Measurements from ENCODE around the gene NFILZ. TPM values are rescaled to one million over a fixed set of nuclear protein-coding genes. Genes with fewer than 3 reads are reported as not detected.
"Not testable (repeated sequence)": the region's sequence is repeated elsewhere in the genome, so short reads cannot be mapped to it uniquely, and the experiment has no call there.

NFILZ gene
- total RNA-seq, 2 experiments from 2014 or later: not detected

DNA sequence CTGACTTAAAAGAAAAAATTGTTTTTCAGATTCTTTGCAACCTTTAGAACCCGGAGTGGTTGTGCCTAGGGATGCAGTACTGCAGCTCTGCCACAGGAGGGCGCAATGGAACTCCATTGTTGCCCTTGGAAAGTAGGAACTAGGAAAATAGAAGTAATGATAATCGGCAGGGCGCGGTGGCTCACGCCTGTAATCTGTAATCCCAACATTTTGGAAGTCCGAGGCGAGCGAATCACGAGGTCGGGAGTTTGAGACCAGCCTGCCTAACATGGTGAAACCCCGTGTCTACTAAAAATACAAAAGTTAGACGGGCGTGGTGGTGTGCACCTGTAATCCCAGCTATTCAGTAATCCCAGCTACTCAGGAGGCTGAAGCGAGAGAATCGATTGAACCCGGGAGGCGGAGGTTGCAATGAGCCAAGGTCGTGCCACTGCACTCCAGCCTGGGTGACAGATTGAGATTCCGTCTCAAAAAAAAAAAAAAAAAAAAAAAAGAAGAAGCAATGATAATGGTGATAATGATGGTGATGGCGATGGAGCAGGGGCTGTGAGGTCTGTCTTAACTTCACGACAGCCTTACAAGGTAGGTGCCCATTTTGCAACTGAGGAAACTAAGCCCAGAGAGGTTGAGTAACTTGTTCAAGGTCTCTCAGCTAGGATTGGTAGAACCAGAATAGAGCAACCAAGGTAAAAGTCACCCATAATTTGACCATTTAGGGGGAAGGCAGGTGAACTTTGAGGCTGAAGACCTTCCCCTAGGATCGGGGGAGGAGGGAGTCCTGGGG is 14.4 kb upstream of the NFILZ start:
- POLR2A ChIA-PET: no interaction called here
- H3K27me3 Mint-ChIP-seq: peaks cover 4% of the 10 kb centered on the region
- peak; percentile 61 for DNase-seq
- H3K27ac Mint-ChIP-seq: no peak overlapping the region
- H3K9me3 Mint-ChIP-seq: no peaks in the 10 kb centered on the region
- no peak overlapping the region for H3K4me3 Mint-ChIP-seq
- no peaks in the 10 kb centered on the region for H3K36me3 Mint-ChIP-seq (ENCODE audit: low read depth)
- H3K4me1 Mint-ChIP-seq: peaks cover 4% of the 10 kb centered on the region
- CTCF ChIA-PET: interaction anchor here (0.6 to 2.1 kb wide), 10 partner anchors 9 to 161 kb away, joined by 3 to 12 read pairs (median 4); no protein-coding TSS in a partner anchor

DNA sequence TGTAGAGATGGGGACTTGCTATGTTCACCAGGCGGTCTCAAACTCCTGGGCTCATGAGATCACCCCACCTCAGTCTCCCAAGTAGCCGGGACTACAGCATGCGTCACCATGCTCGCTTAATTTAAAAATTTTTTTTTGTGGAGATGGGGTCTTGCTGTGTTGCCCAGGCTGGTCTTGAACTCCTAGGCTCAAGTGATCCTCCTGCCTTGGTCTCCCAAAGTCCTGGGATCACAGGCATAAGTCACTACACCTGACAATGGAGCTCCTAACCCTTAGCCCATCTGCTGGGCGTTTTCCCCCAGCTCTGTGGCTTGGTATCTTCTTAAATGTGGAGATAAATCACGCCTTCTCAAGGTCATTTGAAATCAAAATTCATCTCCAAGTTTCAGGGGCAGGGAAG is 13.6 kb upstream of the NFILZ start:
- DNase-seq: no peak
- ChIA-PET CTCF (interaction anchor here (0.7 to 2.1 kb wide), 5 partner anchors 10 to 77 kb away, joined by 3 to 12 read pairs (median 5); no protein-coding TSS in a partner anchor), POLR2A (no interaction called here)
- no peaks in the 10 kb centered on the region for H3K9me3 Mint-ChIP-seq
- H3K27me3 Mint-ChIP-seq: peaks cover 4% of the 10 kb centered on the region
- H3K27ac Mint-ChIP-seq: no peak overlapping the region
- peaks cover 4% of the 10 kb centered on the region for H3K4me1 Mint-ChIP-seq
- no peaks in the 10 kb centered on the region for H3K36me3 Mint-ChIP-seq (ENCODE audit: low read depth)
- no peak overlapping the region for H3K4me3 Mint-ChIP-seq

DNA sequence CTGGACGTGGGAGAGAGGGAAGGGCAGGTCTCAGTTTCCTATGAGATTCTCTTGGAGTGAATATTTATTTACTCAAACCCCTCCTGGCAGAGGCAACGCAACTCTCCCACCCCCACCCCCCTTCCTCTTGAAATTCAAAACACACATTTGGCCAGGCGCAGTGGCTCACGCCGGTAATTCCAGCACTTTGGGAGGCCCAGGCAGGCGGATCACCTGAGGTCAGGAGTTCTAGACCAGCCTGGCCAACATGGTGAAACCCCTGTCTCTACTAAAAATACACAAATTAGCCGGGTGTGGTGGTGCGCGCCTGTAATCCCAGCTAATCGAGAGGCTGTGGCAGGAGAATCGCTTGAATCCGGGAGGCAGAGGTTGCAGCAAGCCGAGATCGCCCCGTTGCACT is 13.1 kb upstream of the NFILZ start:
- H3K4me3 Mint-ChIP-seq; H3K4me1 Mint-ChIP-seq; H3K36me3 Mint-ChIP-seq (ENCODE audit: low read depth); POLR2A ChIA-PET; H3K27me3 Mint-ChIP-seq; H3K27ac Mint-ChIP-seq; DNase-seq; H3K9me3 Mint-ChIP-seq: not testable (repeated sequence)
- CTCF ChIA-PET: interaction anchor here (1.3 to 1.8 kb wide), 2 partner anchors 10 to 77 kb away, joined by 3 to 5 read pairs; no protein-coding TSS in a partner anchor

DNA sequence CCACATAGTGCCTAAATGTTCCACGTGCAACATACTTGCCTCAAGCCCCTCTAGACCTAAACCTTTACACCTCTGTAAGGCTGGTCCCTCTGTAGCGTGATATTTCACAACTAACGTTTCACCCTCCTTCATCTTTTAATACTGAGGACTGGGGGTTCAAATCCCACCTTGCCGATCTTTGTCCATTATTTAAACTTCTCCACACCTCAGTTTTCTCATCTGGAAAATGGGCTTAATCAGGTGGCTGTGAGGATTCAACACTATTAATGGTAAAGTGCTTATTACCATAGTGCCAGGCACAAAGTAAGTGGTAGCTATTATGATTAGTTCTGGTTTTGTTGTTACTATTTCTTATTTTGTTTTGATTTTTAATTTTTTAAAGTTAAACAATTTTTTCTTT is 12.4 kb upstream of the NFILZ start:
- Mint-ChIP-seq H3K27ac (no peak overlapping the region), H3K36me3 (ENCODE audit: low read depth) (no peaks in the 10 kb centered on the region), H3K9me3 (no peaks in the 10 kb centered on the region), H3K4me1 (peaks cover 2% of the 10 kb centered on the region), H3K27me3 (peaks cover 4% of the 10 kb centered on the region), H3K4me3 (no peak overlapping the region)
- CTCF ChIA-PET: interaction anchor here (1.8 kb wide), 1 partner anchor 76 kb away, joined by 5 read pairs; no protein-coding TSS in a partner anchor
- no peak for DNase-seq
- POLR2A ChIA-PET: no interaction called here

DNA sequence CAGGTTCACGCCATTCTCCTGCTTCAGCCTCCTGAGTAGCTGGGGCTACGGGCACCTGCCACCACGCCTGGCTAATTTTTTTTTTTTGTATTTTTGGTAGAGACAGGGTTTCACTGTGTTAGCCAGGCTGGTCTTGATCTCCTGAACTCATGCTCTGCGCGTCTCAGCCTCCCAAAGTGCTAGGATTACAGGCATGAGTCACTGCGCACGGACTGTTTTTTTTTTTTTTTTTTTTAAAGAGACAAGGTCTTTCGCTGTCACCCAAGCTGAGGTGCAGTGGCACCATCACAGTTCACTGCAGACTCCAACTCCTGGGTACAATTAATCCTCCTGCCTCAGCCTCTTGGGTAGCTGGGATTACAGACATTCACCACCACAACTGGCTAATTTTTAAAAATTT is 11.7 kb upstream of the NFILZ start:
- no peaks in the 10 kb centered on the region for H3K9me3 Mint-ChIP-seq
- peaks cover 2% of the 10 kb centered on the region for H3K4me1 Mint-ChIP-seq
- H3K36me3 Mint-ChIP-seq (ENCODE audit: low read depth): no peaks in the 10 kb centered on the region
- DNase-seq: no peak
- ChIA-PET POLR2A (no interaction called here), CTCF (interaction anchor here (0.7 to 1.8 kb wide), 3 partner anchors 40 to 648 kb away, joined by 3 to 5 read pairs (median 3); no protein-coding TSS in a partner anchor)
- H3K27me3 Mint-ChIP-seq: peaks cover 3% of the 10 kb centered on the region
- H3K27ac Mint-ChIP-seq: no peak overlapping the region
- no peak overlapping the region for H3K4me3 Mint-ChIP-seq

DNA sequence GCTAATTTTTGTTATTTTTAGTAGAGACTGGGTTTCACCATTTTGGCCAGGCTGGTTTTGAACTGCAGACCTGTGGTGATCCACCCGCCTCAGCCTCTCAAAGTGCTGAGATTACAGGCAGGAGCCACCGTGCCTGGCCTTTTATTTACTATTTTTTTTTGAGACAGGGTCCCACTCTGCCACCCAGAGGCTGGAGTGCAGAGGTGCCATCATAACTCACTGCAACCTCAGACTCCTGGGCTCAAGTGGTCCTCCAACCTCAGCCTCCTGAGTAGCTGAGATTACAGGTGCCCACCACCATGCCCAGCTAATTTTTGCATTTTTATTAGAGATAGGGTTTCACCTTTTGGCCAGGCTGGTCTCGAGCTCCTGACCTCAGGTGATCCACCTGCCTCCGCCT is 7.5 kb upstream of the NFILZ start:
- CTCF ChIA-PET: interaction anchor here (1.7 kb wide), 1 partner anchor 10 kb away, joined by 4 read pairs; no protein-coding TSS in a partner anchor
- H3K27me3 Mint-ChIP-seq; POLR2A ChIA-PET; H3K36me3 Mint-ChIP-seq (ENCODE audit: low read depth); DNase-seq; H3K4me3 Mint-ChIP-seq; H3K9me3 Mint-ChIP-seq; H3K27ac Mint-ChIP-seq; H3K4me1 Mint-ChIP-seq: not testable (repeated sequence)

DNA sequence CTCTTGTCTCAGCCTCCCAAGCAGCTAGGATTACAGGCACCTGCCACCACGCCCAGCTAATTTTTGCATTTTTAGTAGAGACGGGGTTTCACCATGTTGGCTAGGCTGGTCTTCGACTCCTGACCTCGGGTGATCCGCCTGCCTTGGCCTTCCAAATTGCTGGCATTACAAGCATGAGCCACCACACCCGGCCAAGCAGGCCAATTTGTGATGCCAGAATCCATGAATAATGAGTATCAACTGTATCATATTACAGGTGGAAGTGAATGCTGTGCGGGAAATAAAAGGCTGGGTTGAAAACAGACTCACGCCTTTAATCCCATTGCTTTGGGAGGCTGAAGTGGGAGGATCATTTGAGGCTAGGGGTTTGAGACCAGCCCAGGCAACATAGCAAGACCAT is 3.6 kb upstream of the NFILZ start:
- Mint-ChIP-seq H3K9me3 (no peaks in the 10 kb centered on the region), H3K27me3 (no peaks in the 10 kb centered on the region)
- CTCF ChIA-PET: interaction anchor here (0.7 kb wide), 1 partner anchor 273 kb away, joined by 4 read pairs; no protein-coding TSS in a partner anchor

DNA sequence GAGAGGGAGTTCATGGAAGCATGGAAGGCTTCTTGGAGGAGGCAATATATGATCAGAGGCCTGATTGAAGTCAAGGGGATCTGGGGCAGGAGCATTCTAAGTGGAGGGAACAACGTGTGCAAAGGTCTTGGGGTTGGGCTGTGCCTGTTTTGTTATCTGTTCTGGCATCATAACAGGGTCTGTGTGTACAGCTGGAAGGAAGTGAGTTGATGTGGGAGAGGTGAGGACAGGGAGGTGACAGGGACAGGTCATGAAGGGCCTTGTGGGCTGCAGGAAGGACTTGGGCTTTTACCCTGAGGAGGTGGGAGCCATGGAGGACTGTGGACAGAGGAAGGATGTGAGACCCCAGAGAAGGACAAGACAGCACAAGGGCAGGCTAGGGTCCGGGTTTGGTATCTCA is 1.2 kb upstream of the NFILZ start:
- ChIA-PET CTCF (no interaction called here), POLR2A (no interaction called here)
- Mint-ChIP-seq H3K4me1 (no peaks in the 10 kb centered on the region), H3K27me3 (no peaks in the 10 kb centered on the region), H3K4me3 (no peak overlapping the region), H3K9me3 (no peaks in the 10 kb centered on the region), H3K27ac (no peak overlapping the region), H3K36me3 (ENCODE audit: low read depth) (no peaks in the 10 kb centered on the region)
- no peak for DNase-seq

More for the DNA sequence above, 3.6 kb upstream of the NFILZ start:
- H3K36me3 Mint-ChIP-seq (ENCODE audit: low read depth): no peaks in the 10 kb centered on the region
- no peak for DNase-seq
- H3K4me1 Mint-ChIP-seq: no peaks in the 10 kb centered on the region
- no peak overlapping the region for H3K4me3 Mint-ChIP-seq
- H3K27ac Mint-ChIP-seq: no peak overlapping the region
- POLR2A ChIA-PET: no interaction called here

DNA sequence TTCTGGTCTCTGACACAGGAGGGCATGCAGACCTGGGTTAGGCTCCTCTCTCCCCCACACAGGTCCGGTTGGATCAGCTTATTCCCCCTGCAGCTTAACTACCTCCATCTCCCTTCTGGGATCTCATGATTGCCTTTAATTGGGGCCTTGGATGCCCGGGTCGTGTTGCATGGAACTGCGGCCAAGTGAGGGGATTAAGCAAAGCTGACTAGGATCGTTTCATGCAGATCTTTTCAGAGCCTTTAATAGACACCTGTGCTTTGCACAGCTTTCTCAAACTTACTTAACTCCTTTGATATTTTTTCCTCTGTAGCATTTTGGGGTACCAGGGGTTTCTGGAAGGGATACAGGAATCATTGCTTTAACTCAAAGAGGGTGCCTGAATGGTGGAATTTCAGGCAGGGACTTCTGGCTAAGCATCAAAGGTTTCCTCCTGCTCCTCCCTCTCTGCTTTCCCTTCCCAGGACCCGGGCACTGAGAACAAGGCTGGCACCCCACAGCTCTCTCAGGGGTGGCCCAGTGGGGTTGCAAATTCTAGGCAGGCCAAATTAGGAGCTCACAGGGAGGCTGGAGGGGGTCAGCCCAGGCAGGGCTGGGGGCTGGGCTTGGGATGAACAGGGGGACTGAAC is 477 bp downstream of the NFILZ start:
- ChIA-PET CTCF (interaction anchor here (0.6 kb wide), 1 partner anchor 11 kb away, joined by 4 read pairs; no protein-coding TSS in a partner anchor), POLR2A (no interaction called here)
- no peak for DNase-seq
- H3K9me3 Mint-ChIP-seq: no peaks in the 10 kb centered on the region
- H3K4me3 Mint-ChIP-seq: no peak overlapping the region
- no peaks in the 10 kb centered on the region for H3K4me1 Mint-ChIP-seq
- H3K27ac Mint-ChIP-seq: no peak overlapping the region
- H3K36me3 Mint-ChIP-seq (ENCODE audit: low read depth): no peaks in the 10 kb centered on the region
- H3K27me3 Mint-ChIP-seq: peaks cover 3% of the 10 kb centered on the region

DNA sequence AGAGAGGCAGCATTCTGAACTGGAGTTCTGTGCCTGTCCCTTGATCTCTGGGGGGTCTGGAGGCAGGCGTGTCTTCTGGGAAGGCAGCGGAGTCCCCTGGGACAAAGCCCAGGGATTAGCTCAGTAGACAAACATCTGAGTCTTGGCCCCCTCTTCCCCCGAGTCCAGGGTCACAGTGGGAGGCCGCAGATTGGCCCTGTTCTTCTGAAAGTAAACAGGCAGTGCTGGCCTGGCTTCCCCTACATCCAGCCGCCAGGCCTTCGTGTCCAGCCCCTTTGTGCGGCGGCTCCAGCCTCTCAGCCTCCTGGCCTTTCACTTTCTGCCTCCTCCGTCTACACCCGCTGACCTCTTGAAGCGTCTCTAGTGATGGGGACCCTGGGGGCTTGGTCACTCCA is 989 bp downstream of the NFILZ start:
- H3K36me3 Mint-ChIP-seq (ENCODE audit: low read depth): no peaks in the 10 kb centered on the region
- DNase-seq: no peak
- H3K27me3 Mint-ChIP-seq: peaks cover 3% of the 10 kb centered on the region
- H3K4me3 Mint-ChIP-seq: no peak overlapping the region
- H3K27ac Mint-ChIP-seq: no peak overlapping the region
- CTCF ChIA-PET: interaction anchor here (0.6 kb wide), 1 partner anchor 11 kb away, joined by 4 read pairs; no protein-coding TSS in a partner anchor
- no peaks in the 10 kb centered on the region for H3K4me1 Mint-ChIP-seq
- no peaks in the 10 kb centered on the region for H3K9me3 Mint-ChIP-seq
- POLR2A ChIA-PET: no interaction called here

DNA sequence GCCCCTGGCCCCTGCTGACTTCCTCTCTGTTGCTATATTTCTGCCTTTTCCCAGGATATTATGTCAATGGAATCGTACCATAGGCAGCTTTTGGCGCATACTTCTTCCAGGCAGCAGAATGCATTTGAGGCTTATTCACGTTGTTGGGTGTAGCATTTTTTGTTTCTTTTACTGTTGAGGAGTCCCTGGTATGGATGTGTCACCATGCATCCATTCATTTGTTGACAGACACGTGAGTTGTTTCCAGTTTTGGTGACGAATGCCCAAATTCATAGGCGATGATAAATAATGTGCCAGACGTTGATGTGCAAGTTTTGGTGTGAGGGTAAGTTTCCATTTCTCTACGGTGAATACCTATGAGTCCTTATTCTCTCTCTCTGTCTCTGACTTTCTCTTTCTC is 5.0 kb downstream of the NFILZ start:
- Mint-ChIP-seq H3K9me3 (no peaks in the 10 kb centered on the region), H3K4me3 (no peak overlapping the region), H3K27me3 (peaks cover 14% of the 10 kb centered on the region), H3K27ac (no peak overlapping the region), H3K4me1 (no peaks in the 10 kb centered on the region), H3K36me3 (ENCODE audit: low read depth) (no peaks in the 10 kb centered on the region)
- ChIA-PET CTCF (no interaction called here), POLR2A (no interaction called here)
- no peak for DNase-seq

DNA sequence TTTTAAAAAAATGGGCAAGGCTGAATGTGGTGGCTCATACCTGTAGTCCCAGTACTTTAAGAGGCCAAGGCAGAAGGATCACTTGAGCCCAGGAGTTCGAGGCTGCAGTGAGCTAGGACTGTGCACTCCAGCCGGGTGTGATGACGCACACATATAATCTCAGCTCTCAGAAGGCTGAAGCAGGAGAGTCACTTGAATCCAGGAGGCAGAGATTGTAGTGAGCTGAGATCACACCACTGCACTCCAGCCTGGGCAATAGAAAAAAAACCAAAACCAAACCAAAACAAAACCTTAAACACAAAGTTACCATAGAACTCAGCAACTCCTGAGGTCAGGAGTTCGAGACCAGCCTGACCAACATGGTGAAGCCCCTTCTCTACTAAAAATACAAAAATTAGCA is 6.6 kb downstream of the NFILZ start:
- H3K27ac Mint-ChIP-seq; H3K36me3 Mint-ChIP-seq (ENCODE audit: low read depth); POLR2A ChIA-PET; DNase-seq; H3K4me3 Mint-ChIP-seq; H3K9me3 Mint-ChIP-seq; H3K4me1 Mint-ChIP-seq: not testable (repeated sequence)
- CTCF ChIA-PET: interaction anchor here (1.0 kb wide), 1 partner anchor 21 kb away, joined by 7 read pairs; no protein-coding TSS in a partner anchor
- peaks cover 15% of the 10 kb centered on the region for H3K27me3 Mint-ChIP-seq

DNA sequence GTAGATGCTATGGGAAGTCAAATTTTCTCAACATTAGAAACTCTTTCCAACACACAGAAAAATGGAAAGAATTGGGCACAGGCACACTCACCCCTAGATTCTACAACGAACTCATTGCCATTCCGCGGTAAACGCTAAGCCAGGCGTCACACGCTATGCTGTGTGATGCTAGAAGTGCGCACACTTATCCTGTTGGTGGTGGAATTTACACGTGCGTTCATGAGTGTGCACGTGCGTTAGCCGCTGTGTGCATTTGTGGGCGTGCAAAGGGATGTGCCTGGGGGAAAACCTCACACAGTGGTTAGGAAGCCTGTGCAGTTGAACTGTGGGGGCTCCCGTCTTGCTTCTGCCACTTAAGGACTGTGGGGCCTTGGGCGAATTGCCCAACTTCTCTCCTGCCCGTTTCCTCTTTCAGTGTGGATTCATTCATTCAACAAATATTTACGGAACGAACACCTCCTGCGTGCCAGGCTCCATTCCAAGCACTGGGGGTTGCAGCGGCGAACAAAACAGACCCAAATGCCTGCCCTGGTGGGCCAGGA is 7.7 kb downstream of the NFILZ start:
- Mint-ChIP-seq H3K4me3 (no peak overlapping the region), H3K27me3 (peaks cover 16% of the 10 kb centered on the region), H3K27ac (no peak overlapping the region), H3K4me1 (no peaks in the 10 kb centered on the region), H3K36me3 (ENCODE audit: low read depth) (no peaks in the 10 kb centered on the region), H3K9me3 (peaks cover 6% of the 10 kb centered on the region)
- POLR2A ChIA-PET: no interaction called here
- CTCF ChIA-PET: no interaction called here
- DNase-seq: no peak

Measured in activated CD4-positive, alpha-beta memory T cell treated with anti-CD3 and anti-CD28 coated beads, Interleukin-2, amount 10 ng/mL, durations not matched to agents 7 days and 5 days (primary cell).